Ectodermal cell (in vitro differentiated cells): ENCODE data around the gene CCDC86.

Experiments
- H3K27ac ChIP-seq: 2 replicates; pipeline ENCODE4 v1.7.0; 2013; ENCODE audit warnings: mild to moderate bottlenecking, low read depth, low read length; ENCODE audit not compliant: insufficient read depth, poor library complexity, severe bottlenecking
- H3K27me3 ChIP-seq: 2 replicates; pipeline ENCODE4 v1.7.0; 2013; ENCODE audit warnings: mild to moderate bottlenecking, low read length; ENCODE audit not compliant: insufficient read depth, control insufficient read depth, poor library complexity, severe bottlenecking
- H3K36me3 ChIP-seq: one replicate; pipeline ENCODE4 v1.7.0; 2013; ENCODE audit warnings: low read length; ENCODE audit not compliant: control insufficient read depth, insufficient read depth
- H3K4me1 ChIP-seq: one replicate; pipeline ENCODE4 v1.7.0; 2013; ENCODE audit warnings: low read length; ENCODE audit not compliant: control insufficient read depth, insufficient read depth
- H3K4me3 ChIP-seq: 2 replicates; pipeline ENCODE4 v1.7.0; 2013; ENCODE audit warnings: low read depth, low read length, control low read depth; ENCODE audit not compliant: insufficient read depth
- H3K9me3 ChIP-seq: 2 replicates; pipeline ENCODE4 v1.7.0; 2013; ENCODE audit warnings: mild to moderate bottlenecking, low read length, moderate library complexity; ENCODE audit not compliant: control insufficient read depth
- WGBS, 2 experiments: methylation state at CpG; one replicate each; pipeline ENCODE4 v1.1.7; 2013; ENCODE audit warnings: missing lambda C conversion rate in 2 of 2; 5-methylcytosine and 5-hydroxymethylcytosine counted together

Gene CCDC86

GRCh38 chr11:60878245-60879101 is 36.6 kb downstream of the CCDC86 start:
- no peak overlapping the region for H3K27ac ChIP-seq
- H3K9me3 ChIP-seq = no peaks in the 10 kb centered on the region
- H3K4me1 ChIP-seq = no peaks in the 10 kb centered on the region
- no peaks in the 10 kb centered on the region for H3K27me3 ChIP-seq
- WGBS, 2 experiments = 87 to 91% methylated on average over 5 of the region's 5 CpGs
- no peak overlapping the region for H3K4me3 ChIP-seq
- H3K36me3 ChIP-seq = peaks cover 3% of the 10 kb centered on the region

DNA sequence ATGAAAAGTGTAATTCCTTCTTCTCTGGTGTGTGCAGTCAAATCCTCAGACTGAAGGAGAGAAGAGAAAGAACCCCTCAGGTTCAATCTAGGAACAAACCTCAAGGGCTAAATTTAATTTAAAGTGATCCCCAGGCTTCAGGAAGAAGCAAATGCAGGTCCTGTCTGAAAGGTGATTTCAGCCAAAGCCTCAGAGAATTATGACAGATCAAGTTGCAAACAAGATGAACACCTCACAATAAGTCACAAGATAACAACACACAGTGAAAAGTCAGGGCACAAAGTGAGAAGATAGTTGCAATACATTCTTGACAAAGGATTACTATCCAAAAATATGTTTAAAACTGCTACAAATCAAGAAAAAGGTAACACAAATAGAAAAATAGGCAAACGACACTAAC is 37.2 kb downstream of the CCDC86 start:
- no peak overlapping the region for H3K27ac ChIP-seq
- no peaks in the 10 kb centered on the region for H3K4me1 ChIP-seq
- H3K36me3 ChIP-seq = peaks cover 3% of the 10 kb centered on the region
- whole genome bisulfite sequencing, 2 experiments = 86 to 88% methylated on average over 1 of the region's 1 CpG
- H3K9me3 ChIP-seq = no peaks in the 10 kb centered on the region
- H3K4me3 ChIP-seq = no peak overlapping the region
- H3K27me3 ChIP-seq = no peaks in the 10 kb centered on the region

DNA sequence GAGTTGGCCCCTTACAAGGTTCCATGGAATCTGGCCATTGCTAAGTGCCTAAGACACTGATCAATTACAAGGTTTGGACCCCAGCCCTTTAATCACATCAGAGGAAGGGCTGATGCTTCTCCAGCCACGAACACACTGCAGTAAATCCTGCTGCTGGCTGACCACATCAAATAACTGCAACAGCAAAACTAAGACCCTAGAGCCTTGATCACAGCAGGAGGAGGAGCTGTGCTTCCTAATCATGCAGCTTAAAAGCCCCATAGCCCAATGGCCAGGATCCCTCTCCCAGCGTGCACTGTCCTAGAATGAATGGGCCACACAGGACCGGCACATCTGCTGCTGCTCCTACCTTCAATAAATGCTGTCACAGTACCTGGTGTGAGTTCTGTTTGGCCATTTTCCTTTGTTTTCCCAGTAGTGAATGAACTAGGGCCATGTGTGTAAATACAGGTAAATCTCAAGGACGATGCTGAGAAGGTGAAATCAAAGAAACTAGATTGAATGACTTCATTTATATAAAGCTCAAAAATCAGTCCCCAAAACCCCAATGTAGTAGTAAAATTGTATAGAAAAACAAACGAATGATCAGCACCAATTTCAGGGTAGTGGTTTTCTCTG is 38.2 kb downstream of the CCDC86 start:
- no peaks in the 10 kb centered on the region for H3K9me3 ChIP-seq
- H3K36me3 ChIP-seq = peaks cover 3% of the 10 kb centered on the region
- WGBS, 2 experiments = 88 to 90% methylated on average over 4 of the region's 5 CpGs
- H3K4me3 ChIP-seq = no peak overlapping the region
- no peaks in the 10 kb centered on the region for H3K27me3 ChIP-seq
- H3K27ac ChIP-seq = no peak overlapping the region
- H3K4me1 ChIP-seq = no peaks in the 10 kb centered on the region

- Histone ChIP-seq H3K9me3 (no peaks in the 10 kb centered on the region), H3K4me3 (no peak overlapping the region), H3K27ac (no peak overlapping the region), H3K36me3 (peaks cover 3% of the 10 kb centered on the region), H3K27me3 (no peaks in the 10 kb centered on the region), H3K4me1 (no peaks in the 10 kb centered on the region)
- 93 to 96% methylated on average over 8 of the region's 8 CpGs for WGBS, 2 experiments
Observed at GRCh38 chr11:60880643-60881282, 38.9 kb downstream of the CCDC86 start.

GRCh38 chr11:60887556-60887955 is 45.6 kb downstream of the CCDC86 start:
- Histone ChIP-seq H3K27me3 (no peaks in the 10 kb centered on the region), H3K36me3 (no peaks in the 10 kb centered on the region), H3K27ac (no peak overlapping the region), H3K4me3 (no peak overlapping the region), H3K4me1 (no peaks in the 10 kb centered on the region), H3K9me3 (no peaks in the 10 kb centered on the region)
- WGBS, 2 experiments = 67 to 70% methylated on average over 5 of the region's 5 CpGs

- WGBS, 2 experiments = 83 to 85% methylated on average over 6 of the region's 6 CpGs
Observed at GRCh38 chr11:60889869-60890311, 48.0 kb downstream of the CCDC86 start.

DNA sequence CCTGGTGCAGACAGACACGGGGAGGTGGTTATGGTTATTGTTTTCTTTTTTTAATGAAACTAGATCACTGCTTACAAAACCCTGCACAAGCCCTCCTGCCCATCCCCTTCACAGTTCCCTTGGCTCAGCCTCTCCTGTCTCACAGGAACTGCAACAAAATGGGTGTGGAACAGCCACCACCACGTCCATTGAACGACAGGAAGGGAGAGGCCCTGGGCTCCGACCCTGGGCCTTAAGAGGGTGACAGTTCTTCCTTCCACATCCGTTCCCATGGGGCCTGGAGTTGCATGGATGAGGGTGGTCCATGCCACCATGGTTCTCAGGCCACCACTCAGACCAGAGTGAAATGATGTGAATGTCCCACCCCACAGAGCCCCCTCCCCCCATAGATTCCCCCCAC is 48.8 kb downstream of the CCDC86 start:
- Histone ChIP-seq H3K4me3 (no peak overlapping the region), H3K27ac (no peak overlapping the region), H3K27me3 (no peaks in the 10 kb centered on the region), H3K4me1 (no peaks in the 10 kb centered on the region), H3K9me3 (no peaks in the 10 kb centered on the region), H3K36me3 (no peaks in the 10 kb centered on the region)
- 96 to 97% methylated on average over 4 to 5 of the region's 5 CpGs for WGBS, 2 experiments

More at GRCh38 chr11:60889869-60890311, 48.0 kb downstream of the CCDC86 start:
- no peaks in the 10 kb centered on the region for H3K27me3 ChIP-seq
- H3K4me3 ChIP-seq = no peak overlapping the region
- no peak overlapping the region for H3K27ac ChIP-seq
- no peaks in the 10 kb centered on the region for H3K9me3 ChIP-seq
- H3K4me1 ChIP-seq = no peaks in the 10 kb centered on the region
- H3K36me3 ChIP-seq = no peaks in the 10 kb centered on the region

GRCh38 chr11:60891103-60891741 is 49.3 kb downstream of the CCDC86 start:
- no peak overlapping the region for H3K27ac ChIP-seq

GRCh38 chr11:60895687-60896086 is 53.8 kb downstream of the CCDC86 start:
- 88 to 100% methylated on average over 4 to 5 of the region's 5 CpGs for WGBS, 2 experiments
- H3K36me3 ChIP-seq = peaks cover 30% of the 10 kb centered on the region
- H3K27me3 ChIP-seq = no peaks in the 10 kb centered on the region
- H3K4me3 ChIP-seq = no peak overlapping the region
- no peaks in the 10 kb centered on the region for H3K9me3 ChIP-seq
- H3K27ac ChIP-seq = no peak overlapping the region
- H3K4me1 ChIP-seq = no peaks in the 10 kb centered on the region

More at GRCh38 chr11:60891103-60891741, 49.3 kb downstream of the CCDC86 start:
- no peaks in the 10 kb centered on the region for H3K27me3 ChIP-seq
- H3K4me1 ChIP-seq = no peaks in the 10 kb centered on the region
- H3K9me3 ChIP-seq = no peaks in the 10 kb centered on the region
- 93 to 98% methylated on average over 7 of the region's 7 CpGs for WGBS, 2 experiments
- H3K36me3 ChIP-seq = peaks cover 3% of the 10 kb centered on the region
- no peak overlapping the region for H3K4me3 ChIP-seq

- H3K4me3 ChIP-seq = no peak overlapping the region
- H3K27ac ChIP-seq = no peak overlapping the region
- H3K4me1 ChIP-seq = no peaks in the 10 kb centered on the region
- H3K36me3 ChIP-seq = peaks cover 45% of the 10 kb centered on the region
- H3K27me3 ChIP-seq = no peaks in the 10 kb centered on the region
- H3K9me3 ChIP-seq = no peaks in the 10 kb centered on the region
- WGBS, 2 experiments = 94 to 97% methylated on average over 4 of the region's 4 CpGs
Observed at GRCh38 chr11:60897496-60897895, 55.6 kb downstream of the CCDC86 start.
